HG02759 (cell line): ENCODE measurements around the gene LHFPL4.

Experiments
- ATAC-seq: cut with Tn5 transposase; IDR thresholded peaks from one replicate; pipeline ENCODE4 v1.9.1; 2021; ENCODE audit warnings: mild to moderate bottlenecking, moderate library complexity; ENCODE audit not compliant: unreplicated experiment

LHFPL4 gene

GRCh38 chr3:9476935-9477334 lies 76.7 kb downstream of the LHFPL4 start:
- no peak for ATAC-seq

- no peak for ATAC-seq
These were observed 79.1 kb downstream of the LHFPL4 start for GRCh38 chr3:9474482-9474881.

GRCh38 chr3:9473496-9474065 lies 80.0 kb downstream of the LHFPL4 start:
- ATAC-seq = no peak

GRCh38 chr3:9469986-9470385 lies 83.6 kb downstream of the LHFPL4 start:
- ATAC-seq = no peak

- no peak for ATAC-seq
These were observed 85.2 kb downstream of the LHFPL4 start for GRCh38 chr3:9468460-9468859.

GRCh38 chr3:9467451-9467850 lies 86.2 kb downstream of the LHFPL4 start:
- ATAC-seq = no peak

- ATAC-seq = no peak
These were observed 98.0 kb downstream of the LHFPL4 start for GRCh38 chr3:9455596-9456131.

GRCh38 chr3:9452417-9452816 lies 101.2 kb downstream of the LHFPL4 start:
- no peak for ATAC-seq

- ATAC-seq = no peak
These were observed 102.6 kb downstream of the LHFPL4 start for GRCh38 chr3:9450991-9451390.

- no peak for ATAC-seq
These were observed 103.5 kb downstream of the LHFPL4 start for GRCh38 chr3:9450126-9450525.

- ATAC-seq = no peak
These were observed 105.0 kb downstream of the LHFPL4 start for GRCh38 chr3:9448643-9449042.
